ENCODE data around the gene ADCK1. TPM values are rescaled to one million over a fixed set of nuclear protein-coding genes. Genes with fewer than 3 reads are reported as not detected.
A peak's percentile ranks its signal among the peaks of the same experiment; 100 is the strongest.

The ADCK1 gene
- total and polyA plus RNA-seq, 9 of the 15 experiments (the other 6 are each of a cell fraction or from before 2014, with no cell fraction given) = 2.8 to 8.9 (median 4.3) TPM

DNA sequence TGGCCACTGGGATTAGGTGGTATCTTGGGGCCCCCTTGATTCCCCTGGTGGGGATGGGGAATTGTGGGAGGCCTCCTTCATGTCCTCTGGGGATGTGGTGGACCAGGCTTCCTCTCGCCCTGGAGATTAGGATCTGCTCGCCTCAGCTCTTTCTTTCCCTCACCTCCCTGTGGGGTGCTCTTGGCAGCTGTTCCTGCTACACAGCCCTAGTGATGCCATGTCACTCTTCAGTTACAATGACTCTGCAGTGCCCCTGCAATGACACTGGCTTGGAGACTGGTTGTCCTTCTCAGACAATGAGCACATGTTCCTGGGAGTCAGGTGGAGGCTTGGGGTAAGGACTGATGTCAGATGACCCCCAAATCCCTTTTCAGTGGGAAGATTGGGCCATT lies 83.9 kb downstream of the ADCK1 start:
- Histone ChIP-seq H3K9me1 (ENCODE audit: control insufficient read depth, insufficient read depth, low read length) (no peaks in the 10 kb centered on the region), H2AFZ (ENCODE audit: low read depth, low read length) (peak overlapping the region; percentile 9; the same call in 1 of the 2 replicates), H3K4me1 (replicated peaks in 1 of 2; ENCODE audit: control insufficient read depth in 2 of 2, insufficient read depth in 2 of 2, low read length in 2 of 2) (peaks cover 19 to 36% of the 10 kb centered on the region in 2 experiments; a peak in 3 of 5 replicates), H3K79me2 (ENCODE audit: control insufficient read depth, insufficient read depth, low read length) (no peaks in the 10 kb centered on the region), H3K9ac (ENCODE audit: insufficient read depth in 1 of 2, low read depth in 2 of 2, low read length in 2 of 2) (peak overlapping the region in 1 of 2 experiments; percentile 30; a peak in 1 of 4 replicates), H3K9me3 (replicated peaks; ENCODE audit: control insufficient read depth, insufficient read depth, low read depth, low read length) (no peaks in the 10 kb centered on the region), H4K20me1 (replicated peaks; ENCODE audit: control insufficient read depth, insufficient read depth, low read length) (no peaks in the 10 kb centered on the region), H3K27ac (ENCODE audit: extremely low read depth, low read depth, low read length) (no peak overlapping the region; the same call in 2 of the 3 replicates), H3K36me3 (ENCODE audit: control insufficient read depth, insufficient read depth, low read length) (peaks cover 6% of the 10 kb centered on the region; the same call in 1 of the 3 replicates), H3K27me3 (ENCODE audit: control insufficient read depth in 2 of 2, insufficient read depth in 2 of 2, low read length in 2 of 2) (no peaks in the 10 kb centered on the region), H3K4me2 (ENCODE audit: insufficient read depth, low read length) (no peak overlapping the region), H3K4me3 (no peak overlapping the region)
- WGBS (ENCODE audit: insufficient coverage, low coverage, missing lambda C conversion rate) = 22% methylated on average over 1 of the region's 2 CpGs
- intact Hi-C loops (cut with micrococcal nuclease) (no loop called here), in situ Hi-C loops (cut with MboI) (no loop called here)
- CTCF ChIA-PET (ENCODE audit: low intra/inter-chr PET ratio) = no interaction called here
- BruUV-seq (replicated peaks) = no TSS peak
- FAIRE-seq = no peak
- TF ChIP-seq, protein P1, sequence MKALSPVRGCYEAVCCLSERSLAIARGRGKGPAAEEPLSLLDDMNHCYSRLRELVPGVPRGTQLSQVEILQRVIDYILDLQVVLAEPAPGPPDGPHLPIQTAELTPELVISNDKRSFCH (CRISPR knock-in tag; IDR thresholded peaks at IDR 0.05) = no peak
- TF ChIP-seq, protein P1 (tag; IDR thresholded peaks at IDR 0.05) = no peak
- no peak for TF ChIP-seq COPS2 (conservative IDR thresholded peaks at IDR 0.05)
- TF ChIP-seq MAFK (IDR thresholded peaks at IDR 0.05; ENCODE audit: low read length) = peak; percentile 41
- TF ChIP-seq JUN (IDR thresholded peaks at IDR 0.05; ENCODE audit: borderline replicate concordance, low read depth, low read length) = no peak
- TF ChIP-seq JUN (CRISPR knock-in tag; IDR thresholded peaks at IDR 0.05; ENCODE audit: borderline replicate concordance) = no peak
- peak; percentile 26; the same call in 1 of the 2 replicates for TF ChIP-seq MAFF (IDR thresholded peaks at IDR 0.05; ENCODE audit: low read length)
- TF ChIP-seq, protein P2, sequence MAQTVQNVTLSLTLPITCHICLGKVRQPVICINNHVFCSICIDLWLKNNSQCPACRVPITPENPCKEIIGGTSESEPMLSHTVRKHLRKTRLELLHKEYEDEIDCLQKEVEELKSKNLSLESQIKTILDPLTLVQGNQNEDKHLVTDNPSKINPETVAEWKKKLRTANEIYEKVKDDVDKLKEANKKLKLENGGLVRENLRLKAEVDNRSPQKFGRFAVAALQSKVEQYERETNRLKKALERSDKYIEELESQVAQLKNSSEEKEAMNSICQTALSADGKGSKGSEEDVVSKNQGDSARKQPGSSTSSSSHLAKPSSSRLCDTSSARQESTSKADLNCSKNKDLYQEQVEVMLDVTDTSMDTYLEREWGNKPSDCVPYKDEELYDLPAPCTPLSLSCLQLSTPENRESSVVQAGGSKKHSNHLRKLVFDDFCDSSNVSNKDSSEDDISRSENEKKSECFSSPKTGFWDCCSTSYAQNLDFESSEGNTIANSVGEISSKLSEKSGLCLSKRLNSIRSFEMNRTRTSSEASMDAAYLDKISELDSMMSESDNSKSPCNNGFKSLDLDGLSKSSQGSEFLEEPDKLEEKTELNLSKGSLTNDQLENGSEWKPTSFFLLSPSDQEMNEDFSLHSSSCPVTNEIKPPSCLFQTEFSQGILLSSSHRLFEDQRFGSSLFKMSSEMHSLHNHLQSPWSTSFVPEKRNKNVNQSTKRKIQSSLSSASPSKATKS (CRISPR knock-in tag; IDR thresholded peaks at IDR 0.05) = no peak
- no peak for TF ChIP-seq RAD51 (IDR thresholded peaks at IDR 0.05; ENCODE audit: borderline replicate concordance, low read depth)
- no peak for TF ChIP-seq TBL1XR1 (IDR thresholded peaks at IDR 0.05; ENCODE audit: low read length in 2 of 2)
- no peak for TF ChIP-seq JUND (IDR thresholded peaks at IDR 0.05; ENCODE audit: borderline replicate concordance, low read depth, low read length)
- no peak for TF ChIP-seq JUND (tag; IDR thresholded peaks at IDR 0.05; ENCODE audit: borderline replicate concordance, low read depth, low read length)
- TF ChIP-seq ZNF644 (tag; IDR thresholded peaks at IDR 0.05; ENCODE audit: low read depth) = no peak
- TF ChIP-seq SMARCB1 (IDR thresholded peaks at IDR 0.05; ENCODE audit: insufficient read length, low read depth) = no peak
- 0 out of 2 replicates have a peak, but pooled peaks have one; percentile 27 for TF ChIP-seq MAFG (tag; conservative IDR thresholded peaks at IDR 0.05)
- no peak for DNase-seq (ENCODE audit: extremely low read depth in 1 of 4, low spot score in 3 of 4)
- POLR2A ChIA-PET = interaction anchor here (0.5 kb wide), 1 partner anchor 10 kb away, joined by 3 read pairs; no protein-coding TSS in a partner anchor
- no peak; the same call in 2 of the 3 replicates for ATAC-seq

Measured in K562 (cell line).